AG04450 (cell line): ENCODE data around the gene WHRN. TPM values are rescaled to one million over a fixed set of nuclear protein-coding genes. Genes with fewer than 3 reads are reported as not detected.
A peak's percentile ranks its signal among the peaks of the same experiment; 100 is the strongest.

ENCODE experiments used
- CTCF ChIA-PET: fragments of 300-600, 350-600 bp; formaldehyde crosslinking; extraction: SDS; loops from one replicate; lab custom pipeline; 2022; ENCODE audit warnings: antibody characterized with exemption, inconsistent platforms; lab: Charles Lee
- POLR2A ChIA-PET: fragments of 350-600 bp; formaldehyde crosslinking; extraction: SDS; loops from one replicate; lab custom pipeline; 2021; ENCODE audit warnings: antibody characterized with exemption, inconsistent platforms; lab: Yijun Ruan, JAX
- DNase-seq: peaks from one replicate; pipeline ENCODE4 v3.0.0-alpha.2; 2011; ENCODE audit warnings: low read depth, low spot score
- H3K27ac ChIP-seq: one replicate; pipeline ENCODE4 v1.5.1; 2012; ENCODE audit warnings: low read depth, low read length, control low read depth
- H3K27me3 ChIP-seq: one replicate; pipeline ENCODE4 v1.6.0; 2012; ENCODE audit warnings: low read length; ENCODE audit not compliant: control insufficient read depth, insufficient read depth
- H3K4me3 ChIP-seq: 2 replicates; pipeline ENCODE4 v1.5.1; 2011; ENCODE audit warnings: mild to moderate bottlenecking, low read depth, low read length, control low read depth
- H3K9me3 ChIP-seq: 2 replicates; pipeline ENCODE4 v1.5.1; 2012; ENCODE audit warnings: low read length; ENCODE audit not compliant: control insufficient read depth, insufficient read depth
- CTCF ChIP-seq: IDR thresholded peaks from 2 replicates; pipeline ENCODE4 v1.5.1; 2011; ENCODE audit warnings: low read depth, low read length, control low read depth, inconsistent platforms
- polyA plus RNA-seq: library from polyadenylated mRNA; depleted of rRNA; stranded (reverse); fragments of >200 nt; gene quantifications from 2 replicates; pipeline ENCODE4 v1.2.3, GENCODE V29; 2011

WHRN gene
- polyA plus RNA-seq, 1 experiment = 1.1 TPM

DNA sequence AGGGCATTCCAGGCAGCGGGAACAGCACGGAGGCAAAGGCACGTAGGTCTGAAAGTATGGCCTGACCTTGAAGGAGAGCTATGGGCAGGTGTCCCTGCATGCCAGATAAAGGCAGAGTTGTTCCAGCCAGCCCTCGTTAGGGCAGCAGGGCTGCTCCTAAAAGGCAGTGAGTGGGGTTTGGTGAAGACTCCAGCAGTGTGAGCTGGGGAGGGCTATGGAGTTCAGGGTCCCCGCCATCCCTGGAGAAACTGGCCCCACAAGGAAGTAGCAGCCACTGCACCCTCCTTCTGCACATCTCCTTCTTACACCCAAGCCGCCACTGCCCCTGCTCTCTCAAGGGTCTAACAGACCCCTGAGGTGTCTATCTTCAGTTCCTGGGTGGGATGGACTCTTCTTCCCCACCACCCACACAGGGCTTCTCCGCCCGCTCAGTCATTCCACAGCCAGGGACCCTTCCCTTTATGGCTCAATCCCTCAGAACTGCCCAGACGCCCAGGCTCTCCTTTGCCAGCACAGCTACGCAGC lies 118.8 kb downstream of the WHRN start:
- Histone ChIP-seq H3K27ac (peak overlapping the region; percentile 81), H3K27me3 (no peaks in the 10 kb centered on the region), H3K9me3 (no peaks in the 10 kb centered on the region), H3K4me3 (peak overlapping the region; percentile 74)
- TF ChIP-seq CTCF = no peak
- ChIA-PET POLR2A (interaction anchor here (2.9 kb wide), 1 partner anchor 11 kb away, joined by 12 read pairs; no protein-coding TSS in a partner anchor), CTCF (interaction anchor here (1.4 kb wide), 1 partner anchor 267 kb away, joined by 5 read pairs; no protein-coding TSS in a partner anchor)
- no peak for DNase-seq

- Histone ChIP-seq H3K4me3 (peak overlapping the region; percentile 74), H3K9me3 (no peaks in the 10 kb centered on the region; the same call in 1 of the 2 replicates), H3K27ac (peak overlapping the region; percentile 89), H3K27me3 (no peaks in the 10 kb centered on the region)
- peak; percentile 70 for DNase-seq
- POLR2A ChIA-PET = interaction anchor here (0.8 to 2.9 kb wide), 2 partner anchors 12 to 17 kb away, joined by 3 to 12 read pairs; no protein-coding TSS in a partner anchor
- CTCF ChIA-PET = interaction anchor here (1.2 to 1.4 kb wide), 2 partner anchors 20 to 268 kb away, joined by 5 read pairs; no protein-coding TSS in a partner anchor
- no peak for TF ChIP-seq CTCF
Measured at GRCh38 chr9:114385397-114386181, 119.7 kb downstream of the WHRN start.

DNA sequence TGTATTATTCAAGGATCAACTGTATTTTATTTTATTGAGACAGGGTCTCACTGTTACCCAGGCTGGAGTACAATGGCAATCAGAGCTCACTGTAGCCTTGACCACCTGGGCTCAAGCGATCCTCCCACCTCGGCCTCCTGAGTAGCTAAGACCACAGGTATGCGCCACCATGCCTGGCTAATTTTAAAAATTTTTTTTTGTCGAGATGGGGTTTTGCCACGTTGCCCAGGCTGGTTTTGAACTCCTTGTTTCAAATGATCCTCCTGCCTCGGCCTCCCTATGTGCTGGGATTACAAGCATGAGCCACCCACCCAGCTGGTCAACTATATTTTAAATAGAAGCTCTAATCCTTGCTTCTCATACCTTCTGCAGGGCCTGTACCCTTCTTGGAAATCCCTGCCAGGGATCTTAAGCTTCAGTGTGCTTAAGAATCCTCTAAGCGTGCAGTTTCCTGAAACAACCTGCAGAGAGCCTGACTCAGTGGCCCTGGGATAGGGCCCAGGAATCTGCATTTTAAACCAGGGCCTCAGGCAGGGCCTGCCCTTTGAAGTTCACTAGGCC lies 120.4 kb downstream of the WHRN start:
- ChIA-PET CTCF (interaction anchor here (0.8 to 1.2 kb wide), 2 partner anchors 21 to 268 kb away, joined by 3 to 5 read pairs; no protein-coding TSS in a partner anchor), POLR2A (interaction anchor here (0.8 kb wide), 1 partner anchor 16 kb away, joined by 3 read pairs; no protein-coding TSS in a partner anchor)
- DNase-seq = no peak
- TF ChIP-seq CTCF = no peak
- H3K27me3 ChIP-seq = no peaks in the 10 kb centered on the region
- no peaks in the 10 kb centered on the region; the same call in 1 of the 2 replicates for H3K9me3 ChIP-seq
- peak overlapping the region; percentile 89 for H3K27ac ChIP-seq
- H3K4me3 ChIP-seq = no peak overlapping the region

DNA sequence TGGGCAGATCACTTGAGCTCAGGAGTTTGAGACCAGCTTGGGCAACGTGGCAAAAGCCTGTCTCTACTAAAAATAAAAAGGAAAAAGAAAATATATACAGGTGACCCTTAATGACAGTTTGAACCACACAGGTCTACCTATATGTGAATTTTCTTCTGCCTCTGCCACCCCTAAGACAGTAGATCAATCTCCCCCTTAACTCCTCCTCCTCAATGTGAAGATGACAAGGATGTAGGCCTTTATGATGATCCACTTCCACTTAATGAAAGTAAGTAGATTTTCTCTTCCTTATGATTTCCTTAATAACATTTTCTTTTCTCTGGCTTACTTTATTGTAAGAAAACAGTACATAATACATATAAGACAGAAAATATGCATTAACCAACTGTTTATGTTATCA lies 120.9 kb downstream of the WHRN start:
- CTCF ChIA-PET = interaction anchor here (0.8 kb wide), 1 partner anchor 269 kb away, joined by 3 read pairs; no protein-coding TSS in a partner anchor
- POLR2A ChIA-PET = no interaction called here
- Histone ChIP-seq H3K27ac (no peak overlapping the region), H3K27me3 (no peaks in the 10 kb centered on the region), H3K9me3 (no peaks in the 10 kb centered on the region; the same call in 1 of the 2 replicates), H3K4me3 (no peak overlapping the region)
- no peak for DNase-seq
- TF ChIP-seq CTCF = no peak
